ENCODE measurements around the gene LRMDA.

The LRMDA gene

DNA sequence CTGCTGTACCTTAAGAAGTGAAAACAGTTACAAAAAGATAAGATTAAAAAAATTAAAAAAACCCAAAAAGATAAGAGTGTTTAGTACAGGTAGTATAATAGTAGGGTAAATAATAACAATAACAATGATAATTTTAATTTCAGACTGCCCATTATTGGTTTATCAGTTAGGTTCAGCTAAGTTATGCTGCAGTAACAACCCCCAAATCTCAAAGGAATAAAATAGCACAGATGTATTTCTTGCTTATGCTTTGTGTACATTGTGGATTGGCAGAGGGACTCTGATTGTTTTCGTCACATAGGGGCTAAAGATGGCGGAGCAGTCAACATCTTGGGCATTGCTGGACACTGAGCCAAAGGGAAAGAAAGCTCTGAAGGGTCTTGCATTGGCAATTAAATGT is 264.6 kb downstream of the LRMDA start:
- Histone ChIP-seq H3K9ac (no peak overlapping the region), H3K36me3 (ENCODE audit: insufficient read depth) (no peaks in the 10 kb centered on the region), H4K20me1 (ENCODE audit: insufficient read depth) (no peaks in the 10 kb centered on the region), H3K27ac (no peak overlapping the region), H3K27me3 (ENCODE audit: insufficient read depth, low read depth) (no peaks in the 10 kb centered on the region), H3K4me1 (ENCODE audit: low read depth, poor library complexity, severe bottlenecking) (no peaks in the 10 kb centered on the region), H3K79me2 (ENCODE audit: insufficient read depth, low read depth) (no peaks in the 10 kb centered on the region), H3K4me3 (IDR thresholded peaks at IDR 0.05; ENCODE audit: insufficient read depth, low read depth, low read length) (no peak overlapping the region), H3K4me2 (no peak overlapping the region), H2AFZ (ENCODE audit: low read depth) (no peak overlapping the region)
- TF ChIP-seq, protein P1, sequence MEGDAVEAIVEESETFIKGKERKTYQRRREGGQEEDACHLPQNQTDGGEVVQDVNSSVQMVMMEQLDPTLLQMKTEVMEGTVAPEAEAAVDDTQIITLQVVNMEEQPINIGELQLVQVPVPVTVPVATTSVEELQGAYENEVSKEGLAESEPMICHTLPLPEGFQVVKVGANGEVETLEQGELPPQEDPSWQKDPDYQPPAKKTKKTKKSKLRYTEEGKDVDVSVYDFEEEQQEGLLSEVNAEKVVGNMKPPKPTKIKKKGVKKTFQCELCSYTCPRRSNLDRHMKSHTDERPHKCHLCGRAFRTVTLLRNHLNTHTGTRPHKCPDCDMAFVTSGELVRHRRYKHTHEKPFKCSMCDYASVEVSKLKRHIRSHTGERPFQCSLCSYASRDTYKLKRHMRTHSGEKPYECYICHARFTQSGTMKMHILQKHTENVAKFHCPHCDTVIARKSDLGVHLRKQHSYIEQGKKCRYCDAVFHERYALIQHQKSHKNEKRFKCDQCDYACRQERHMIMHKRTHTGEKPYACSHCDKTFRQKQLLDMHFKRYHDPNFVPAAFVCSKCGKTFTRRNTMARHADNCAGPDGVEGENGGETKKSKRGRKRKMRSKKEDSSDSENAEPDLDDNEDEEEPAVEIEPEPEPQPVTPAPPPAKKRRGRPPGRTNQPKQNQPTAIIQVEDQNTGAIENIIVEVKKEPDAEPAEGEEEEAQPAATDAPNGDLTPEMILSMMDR (conservative IDR thresholded peaks at IDR 0.05; ENCODE audit: low read depth, low read length), result no peak

DNA sequence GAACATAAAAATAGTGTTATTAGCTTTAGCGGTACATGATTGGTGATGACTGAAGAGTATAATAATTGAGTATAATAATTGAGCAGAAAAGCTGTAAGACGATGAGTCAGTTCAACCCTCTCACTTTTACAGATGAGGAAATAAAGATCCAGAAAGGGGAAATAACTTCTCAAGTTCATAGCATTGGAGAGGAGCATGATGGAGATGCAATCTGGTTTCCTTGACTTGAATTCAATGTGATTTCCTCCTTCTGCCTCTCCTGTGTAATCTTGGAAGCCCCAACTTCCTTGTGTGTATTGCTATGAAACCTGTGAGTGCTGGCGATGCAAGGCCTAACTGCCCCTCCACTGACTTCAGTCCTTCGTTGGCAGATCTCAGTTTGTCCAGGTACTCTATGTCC is 265.1 kb downstream of the LRMDA start:
- Histone ChIP-seq H3K27ac (no peak overlapping the region), H3K9ac (no peak overlapping the region), H3K4me2 (no peak overlapping the region), H3K4me1 (ENCODE audit: low read depth, poor library complexity, severe bottlenecking) (no peaks in the 10 kb centered on the region), H2AFZ (ENCODE audit: low read depth) (no peak overlapping the region), H3K4me3 (IDR thresholded peaks at IDR 0.05; ENCODE audit: insufficient read depth, low read depth, low read length) (no peak overlapping the region), H4K20me1 (ENCODE audit: insufficient read depth) (no peaks in the 10 kb centered on the region), H3K27me3 (ENCODE audit: insufficient read depth, low read depth) (no peaks in the 10 kb centered on the region), H3K36me3 (ENCODE audit: insufficient read depth) (no peaks in the 10 kb centered on the region), H3K79me2 (ENCODE audit: insufficient read depth, low read depth) (no peaks in the 10 kb centered on the region)
- TF ChIP-seq, protein P1 (conservative IDR thresholded peaks at IDR 0.05; ENCODE audit: low read depth, low read length), result no peak

DNA sequence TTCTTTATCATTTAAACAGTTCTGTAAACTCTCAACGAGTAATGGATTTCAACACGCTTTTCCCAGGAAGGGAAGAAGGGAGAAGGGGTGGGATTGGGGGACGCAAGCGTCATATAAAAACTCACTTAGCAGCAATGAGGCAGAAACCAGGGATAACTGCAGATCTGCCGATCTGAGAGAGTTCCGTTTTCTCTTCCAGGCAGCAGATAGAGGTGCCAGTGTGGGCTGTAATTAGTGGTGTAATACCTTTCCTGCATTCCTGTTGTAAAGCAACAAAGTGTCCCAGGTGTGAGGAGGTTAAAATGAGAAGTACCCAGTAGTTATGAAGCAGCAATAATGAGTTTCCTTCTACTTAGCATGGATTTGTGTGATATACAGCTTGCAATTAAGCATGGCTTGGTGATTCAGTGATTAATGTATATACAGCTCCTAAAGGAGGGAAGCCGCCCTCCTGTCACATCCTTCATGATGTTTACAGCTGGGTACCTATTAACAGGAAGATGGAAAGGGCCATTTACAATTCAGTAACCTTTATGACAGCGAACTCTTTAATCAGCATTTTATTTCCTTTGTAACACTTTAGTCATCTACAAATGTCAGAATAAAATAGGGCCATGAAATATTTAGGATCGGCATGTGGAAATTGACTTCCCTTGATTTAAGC is 271.9 kb downstream of the LRMDA start:
- Histone ChIP-seq H3K27ac (no peak overlapping the region), H3K79me2 (ENCODE audit: insufficient read depth, low read depth) (no peaks in the 10 kb centered on the region), H3K4me2 (no peak overlapping the region), H3K4me3 (IDR thresholded peaks at IDR 0.05; ENCODE audit: insufficient read depth, low read depth, low read length) (no peak overlapping the region), H3K27me3 (ENCODE audit: insufficient read depth, low read depth) (no peaks in the 10 kb centered on the region), H2AFZ (ENCODE audit: low read depth) (no peak overlapping the region), H4K20me1 (ENCODE audit: insufficient read depth) (no peaks in the 10 kb centered on the region), H3K36me3 (ENCODE audit: insufficient read depth) (no peaks in the 10 kb centered on the region), H3K9ac (no peak overlapping the region), H3K4me1 (ENCODE audit: low read depth, poor library complexity, severe bottlenecking) (no peaks in the 10 kb centered on the region)
- TF ChIP-seq, protein P1 (conservative IDR thresholded peaks at IDR 0.05; ENCODE audit: low read depth, low read length), result no peak

DNA sequence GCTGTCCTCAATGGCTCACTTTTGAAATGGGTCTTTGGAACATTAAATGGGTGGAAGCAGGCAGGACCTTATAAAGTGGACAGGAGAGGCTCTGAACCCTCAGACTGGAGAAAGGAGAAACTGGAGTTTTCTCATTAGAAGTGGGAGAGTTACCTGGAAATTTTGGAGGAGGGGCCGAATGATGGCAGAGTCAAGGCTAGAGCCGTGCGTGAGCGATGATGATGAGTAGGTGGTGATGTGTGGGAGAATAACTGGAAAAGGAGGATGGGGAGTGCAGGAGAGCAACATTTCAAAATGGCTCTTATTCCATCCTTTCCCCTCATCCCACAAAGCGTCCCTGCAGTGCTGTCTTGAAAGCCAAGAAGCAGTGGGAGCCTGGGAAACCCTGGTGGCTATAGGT is 274.0 kb downstream of the LRMDA start:
- Histone ChIP-seq H4K20me1 (ENCODE audit: insufficient read depth) (no peaks in the 10 kb centered on the region), H3K9ac (no peak overlapping the region), H3K27ac (no peak overlapping the region), H3K27me3 (ENCODE audit: insufficient read depth, low read depth) (no peaks in the 10 kb centered on the region), H3K4me1 (ENCODE audit: low read depth, poor library complexity, severe bottlenecking) (no peaks in the 10 kb centered on the region), H2AFZ (ENCODE audit: low read depth) (no peak overlapping the region), H3K4me2 (no peak overlapping the region), H3K4me3 (IDR thresholded peaks at IDR 0.05; ENCODE audit: insufficient read depth, low read depth, low read length) (no peak overlapping the region), H3K79me2 (ENCODE audit: insufficient read depth, low read depth) (no peaks in the 10 kb centered on the region), H3K36me3 (ENCODE audit: insufficient read depth) (no peaks in the 10 kb centered on the region)
- TF ChIP-seq, protein P1 (conservative IDR thresholded peaks at IDR 0.05; ENCODE audit: low read depth, low read length), result no peak
